H1 (cell line): Measurements from ENCODE around the gene ZKSCAN1. TPM values are rescaled to one million over a fixed set of nuclear protein-coding genes. Genes with fewer than 3 reads are reported as not detected.

ENCODE experiments used
- CTCF ChIA-PET: fragments of 300-600 bp; sonication (Branson Sonifier 250); formaldehyde crosslinking; loops from one replicate; lab custom pipeline; 2021; ENCODE audit not compliant: partially characterized antibody; lab: Charles Lee
- POLR2A ChIA-PET: fragments of 300-600 bp; sonication (Branson Sonifier 250); formaldehyde crosslinking; loops from one replicate; lab custom pipeline; 2021; ENCODE audit warnings: inconsistent platforms; ENCODE audit not compliant: partially characterized antibody; lab: Charles Lee
- DNase-seq, 2 experiments: peaks; one replicate each; pipeline versions ENCODE4 v3.0.0 to v3.0.0-alpha.2; 2010 to 2022; ENCODE audit warnings: low spot score in 2 of 2, low read depth in 1 of 2, mixed read lengths in 1 of 2
- FAIRE-seq: peaks from 2 replicates; lab custom pipeline; 2011; peaks lifted over from hg19 to GRCh38; lab: Jason Lieb, UNC
- H2AFZ ChIP-seq: 2 replicates; pipeline ENCODE4 v1.8.1; 2012; ENCODE audit warnings: low read length, inconsistent platforms
- H2AK5ac ChIP-seq: 2 replicates; pipeline ENCODE4 v1.6.1; 2013; ENCODE audit warnings: low read depth, low read length
- H2BK120ac ChIP-seq: replicated peaks from 2 replicates; pipeline ENCODE3; 2013; ENCODE audit warnings: low read depth, low read length, inconsistent platforms
- H2BK12ac ChIP-seq: 2 replicates; pipeline ENCODE4 v1.6.1; 2013; ENCODE audit warnings: low read depth, low read length
- H2BK15ac ChIP-seq: 2 replicates; pipeline ENCODE4 v1.6.1; 2013; ENCODE audit warnings: low read length
- H2BK20ac ChIP-seq: 2 replicates; pipeline ENCODE4 v1.6.1; 2013; ENCODE audit warnings: low read length
- H2BK5ac ChIP-seq: 2 replicates; pipeline ENCODE4 v1.6.1; 2013; ENCODE audit warnings: low read depth, low read length
- H3K14ac ChIP-seq: 2 replicates; pipeline ENCODE4 v1.6.1; 2013; ENCODE audit warnings: inconsistent platforms; ENCODE audit not compliant: insufficient read length
- H3K18ac ChIP-seq: 2 replicates; pipeline ENCODE4 v1.6.1; 2013; ENCODE audit warnings: low read length; ENCODE audit errors: extremely low read depth
- H3K23ac ChIP-seq: 2 replicates; pipeline ENCODE4 v1.6.1; 2013; ENCODE audit warnings: inconsistent platforms; ENCODE audit not compliant: insufficient read length
- H3K23me2 ChIP-seq: 2 replicates; pipeline ENCODE4 v1.6.1; 2013; ENCODE audit warnings: low read depth, low read length
- H3K27ac ChIP-seq: 2 replicates; pipeline ENCODE4 v1.6.1; 2011; ENCODE audit warnings: low read depth, low read length, inconsistent platforms
- H3K27me3 ChIP-seq, 4 experiments: replicated peaks in 1 of 4; 1 replicate in 1 of 4; 2 replicates in 3 of 4; pipeline versions ENCODE4 v1.6.1 to v1.8.1; 2011 to 2013; ENCODE audit warnings: low read length in 3 of 4, mild to moderate bottlenecking in 3 of 4, inconsistent platforms in 2 of 4, mixed read lengths in 2 of 4, moderate library complexity in 1 of 4; ENCODE audit not compliant: control insufficient read depth in 3 of 4, insufficient read depth in 3 of 4; ENCODE audit errors: extremely low read depth in 1 of 4
- H3K36me3 ChIP-seq, 4 experiments: 2 replicates each; pipeline versions ENCODE4 v1.6.1 to v1.8.1; 2011 to 2013; ENCODE audit warnings: mild to moderate bottlenecking in 4 of 4, low read length in 3 of 4, moderate library complexity in 2 of 4, control low read depth in 1 of 4, inconsistent platforms in 1 of 4; ENCODE audit not compliant: insufficient read depth in 4 of 4, control insufficient read depth in 2 of 4
- H3K4ac ChIP-seq: replicated peaks from 2 replicates; pipeline ENCODE3; 2013; ENCODE audit warnings: low read length, low read depth, mixed read lengths, inconsistent platforms; ENCODE audit not compliant: insufficient read length
- H3K4me1 ChIP-seq, 4 experiments: replicated peaks in 1 of 4; 1 replicate in 1 of 4; 2 replicates in 3 of 4; pipeline versions ENCODE4 v1.6.1 to v1.8.1; 2011 to 2013; ENCODE audit warnings: low read length in 3 of 4, inconsistent platforms in 2 of 4, mixed read lengths in 1 of 4; ENCODE audit not compliant: insufficient read depth in 4 of 4, control insufficient read depth in 3 of 4
- H3K4me2 ChIP-seq, 2 experiments: 2 replicates each; pipeline versions ENCODE4 v1.6.1 to v1.8.1; 2011 to 2013; ENCODE audit warnings: low read depth in 2 of 2, low read length in 2 of 2, control low read depth in 1 of 2, inconsistent platforms in 1 of 2, mild to moderate bottlenecking in 1 of 2; ENCODE audit not compliant: insufficient read depth in 1 of 2
- H3K4me3 ChIP-seq, 4 experiments: fragments of 200-600, 300-600 bp in 1 of 4; sonication (generic), shearing (Covaris generic), sonication (Bioruptor Twin) in 1 of 4; 2 replicates each; pipeline versions ENCODE4 v1.5.1 to v1.8.1; 2011 to 2016; ENCODE audit warnings: low read length in 4 of 4, low read depth in 3 of 4, control low read depth in 2 of 4, inconsistent platforms in 2 of 4, mild to moderate bottlenecking in 2 of 4, mixed read lengths in 1 of 4, moderate library complexity in 1 of 4; ENCODE audit not compliant: insufficient read depth in 2 of 4; ENCODE audit errors: extremely low read depth in 1 of 4
- H3K56ac ChIP-seq: replicated peaks from 2 replicates; pipeline ENCODE3; 2013; ENCODE audit warnings: low read depth, mild to moderate bottlenecking, mixed read lengths, low read length, inconsistent platforms; ENCODE audit not compliant: insufficient read length
- H3K79me1 ChIP-seq: 2 replicates; pipeline ENCODE4 v1.6.1; 2013; ENCODE audit warnings: low read depth, low read length, control low read depth
- H3K79me2 ChIP-seq, 2 experiments: 2 replicates each; pipeline versions ENCODE4 v1.6.1 to v1.8.1; 2012 to 2013; ENCODE audit warnings: low read length in 2 of 2, mild to moderate bottlenecking in 2 of 2, inconsistent platforms in 1 of 2; ENCODE audit not compliant: insufficient read depth in 2 of 2, control insufficient read depth in 1 of 2
- H3K9ac ChIP-seq, 4 experiments: replicated peaks in 1 of 4; 1 replicate in 1 of 4; 2 replicates in 3 of 4; pipeline versions ENCODE4 v1.6.1 to v1.8.1; 2011 to 2013; ENCODE audit warnings: low read depth in 3 of 4, low read length in 3 of 4, control low read depth in 2 of 4, mild to moderate bottlenecking in 2 of 4, moderate library complexity in 2 of 4, inconsistent platforms in 1 of 4; ENCODE audit errors: extremely low read depth in 1 of 4
- H3K9me3 ChIP-seq, 2 experiments: 2 replicates each; pipeline versions ENCODE4 v1.6.1 to v1.8.1; 2012 to 2013; ENCODE audit warnings: mild to moderate bottlenecking in 2 of 2, moderate library complexity in 2 of 2, control low read depth in 1 of 2, inconsistent platforms in 1 of 2, low read depth in 1 of 2, low read length in 1 of 2, mixed read lengths in 1 of 2; ENCODE audit not compliant: insufficient read depth in 2 of 2
- H4K20me1 ChIP-seq, 2 experiments: replicated peaks in 1 of 2; 2 replicates each; pipeline versions ENCODE3 to v1.8.1; 2011 to 2013; ENCODE audit warnings: inconsistent platforms in 2 of 2, low read length in 2 of 2, mild to moderate bottlenecking in 1 of 2; ENCODE audit not compliant: insufficient read depth in 2 of 2, control insufficient read depth in 1 of 2
- H4K5ac ChIP-seq: 2 replicates; pipeline ENCODE4 v1.6.1; 2013; ENCODE audit warnings: low read length, low read depth, mixed read lengths, inconsistent platforms; ENCODE audit not compliant: insufficient read length
- H4K8ac ChIP-seq: 2 replicates; pipeline ENCODE4 v1.8.0; 2013; ENCODE audit warnings: mild to moderate bottlenecking, moderate library complexity, low read length, inconsistent platforms; ENCODE audit not compliant: insufficient read depth; ENCODE audit errors: extremely low read depth
- H4K91ac ChIP-seq: replicated peaks from 2 replicates; pipeline ENCODE3; 2013; ENCODE audit warnings: low read length, mixed read lengths, inconsistent platforms; ENCODE audit not compliant: insufficient read length
- BRCA1 ChIP-seq: IDR thresholded peaks from 2 replicates; pipeline ENCODE4 v1.6.1; 2012; ENCODE audit warnings: low read depth, low read length, improper control_type of control experiment
- GABPA ChIP-seq: IDR thresholded peaks from 2 replicates; pipeline ENCODE4 v1.6.1; 2011; ENCODE audit warnings: mild to moderate bottlenecking, low read length, moderate library complexity, borderline replicate concordance; ENCODE audit not compliant: insufficient read depth
- WGBS, 2 experiments: shearing (Covaris generic) in 1 of 2; methylation state at CpG; one replicate each; pipeline versions ENCODE4 v1.1.6 to v1.1.7; 2013 to 2015; ENCODE audit warnings: low lambda C conversion rate in 2 of 2, mixed read lengths in 2 of 2, inconsistent platforms in 1 of 2, low coverage in 1 of 2, missing lambda C conversion rate in 1 of 2; ENCODE audit not compliant: insufficient replicate concordance in 2 of 2, insufficient coverage in 1 of 2, insufficient read length in 1 of 2; ENCODE audit errors: extremely low coverage in 1 of 2, missing lambda C conversion rate in 1 of 2; 5-methylcytosine and 5-hydroxymethylcytosine counted together
- polyA plus RNA-seq, 7 experiments: library from polyadenylated mRNA; depleted of rRNA in 3 of 7; stranded (reverse) in 5 of 7; unstranded in 2 of 7; fragments of >200 nt in 5 of 7; fragments of 200-250 nt in 2 of 7; gene quantifications; 1 replicate in 5 of 7; 2 replicates in 1 of 7; 4 replicates in 1 of 7; pipeline versions ENCODE4 v1.2.1 to v1.2.3, GENCODE V29; 2011 to 2013; ENCODE audit warnings: missing spikeins in 2 of 7, mixed read lengths in 2 of 7
- total RNA-seq: library from RNA; stranded (reverse); fragmentation: NEBNext Ultra II Directional; extraction: Animal tissue kit (Norgen Biotek cat#: 25700); gene quantifications from 2 replicates; pipeline ENCODE4 v1.2.1, GENCODE V29; 2021

Gene ZKSCAN1
- total and polyA plus RNA-seq, 2 of the 8 experiments (the other 6 are each of a cell fraction or from before 2014, with no cell fraction given): 8.2 to 40.6 TPM

DNA sequence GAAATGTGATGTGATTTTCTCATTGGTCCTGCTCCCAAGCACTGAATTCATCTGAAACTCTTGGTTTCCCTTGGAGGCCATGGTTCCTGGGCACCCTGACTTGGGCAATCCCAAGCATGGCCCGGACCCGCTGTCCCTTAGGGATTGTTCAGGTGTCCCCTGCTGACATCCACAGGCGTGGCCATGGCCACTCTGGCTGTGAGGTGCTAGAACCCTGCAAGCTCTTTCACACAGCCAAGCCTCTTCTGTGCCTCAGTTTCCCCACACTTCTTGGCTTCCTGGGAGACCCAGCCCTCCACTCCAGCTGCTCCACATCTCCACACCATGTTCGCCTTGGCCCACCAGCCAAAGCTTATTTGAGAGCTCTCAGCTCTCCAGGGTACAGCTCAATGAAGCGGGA, 27.6 kb upstream of the ZKSCAN1 start:
- no peak overlapping the region for H3K27ac ChIP-seq
- no peaks in the 10 kb centered on the region for H3K79me2 ChIP-seq
- no peaks in the 10 kb centered on the region for H3K27me3 ChIP-seq
- H3K9me3 ChIP-seq: no peaks in the 10 kb centered on the region
- H2AK5ac ChIP-seq: no peak overlapping the region
- no peak overlapping the region for H2BK5ac ChIP-seq
- ChIA-PET CTCF (interaction anchor here (1.0 to 12.1 kb wide), 7 partner anchors 9 to 357 kb away, joined by 3 to 241 read pairs (median 10); partner anchors contain the start of genes AZGP1, GJC3 and TRIM4), POLR2A (no interaction called here)
- H3K4me2 ChIP-seq: no peak overlapping the region
- no peak overlapping the region for H2BK12ac ChIP-seq
- H3K9ac ChIP-seq: no peak overlapping the region
- no peak overlapping the region for H4K91ac ChIP-seq
- H3K4me3 ChIP-seq: no peak overlapping the region
- peaks cover 0 to 4% (median 2%) of the 10 kb centered on the region in 4 experiments; a peak in 3 of 7 replicates for H3K4me1 ChIP-seq
- no peaks in the 10 kb centered on the region for H3K36me3 ChIP-seq
- H2AFZ ChIP-seq: no peak overlapping the region
- H3K14ac ChIP-seq: no peak overlapping the region
- H3K23ac ChIP-seq: no peak overlapping the region
- H2BK15ac ChIP-seq: no peak overlapping the region
- H3K18ac ChIP-seq: no peak overlapping the region
- no peak for DNase-seq
- H4K5ac ChIP-seq: no peak overlapping the region
- no peaks in the 10 kb centered on the region for H3K79me1 ChIP-seq
- whole genome bisulfite sequencing, 2 experiments: 79% methylated on average over 5 of the region's 5 CpGs; no CpG with 5 or more reads in 1 of the 2 experiments
- no peaks in the 10 kb centered on the region for H4K20me1 ChIP-seq
- H3K23me2 ChIP-seq: no peaks in the 10 kb centered on the region
- FAIRE-seq: no peak
- no peak overlapping the region for H3K4ac ChIP-seq
- H2BK20ac ChIP-seq: no peak overlapping the region
- H3K56ac ChIP-seq: no peak overlapping the region
- no peak overlapping the region for H4K8ac ChIP-seq
- H2BK120ac ChIP-seq: no peak overlapping the region
- TF ChIP-seq BRCA1: no peak
- TF ChIP-seq GABPA: no peak
